GM12878 (cell line): Measurements from ENCODE around the gene CRY1. TPM values are rescaled to one million over a fixed set of nuclear protein-coding genes. Genes with fewer than 3 reads are reported as not detected.

Source experiments
- ATAC-seq: fragments of 200-7000 bp; cut with Tn5 transposase; 3 replicates; pipeline ENCODE4 v1.9.1; 2020; ENCODE audit warnings: mild to moderate bottlenecking, moderate library complexity
- BruUV-seq: library from RNA; stranded (reverse); fragments of 400-500 nt; replicated peaks from 2 replicates; lab custom pipeline; 2021; lab: Mats Ljungman, UMichigan
- CTCF ChIA-PET: fragments of 300-600 bp; sonication (Branson Sonifier 250); formaldehyde crosslinking; extraction: SDS; loops from one replicate; lab custom pipeline; 2021; ENCODE audit warnings: inconsistent platforms; lab: Yijun Ruan, JAX
- POLR2A ChIA-PET: fragments of 350-600 bp; formaldehyde crosslinking; extraction: SDS; loops from one replicate; lab custom pipeline; 2021; ENCODE audit warnings: inconsistent platforms; lab: Charles Lee
- RAD21 ChIA-PET: fragments of 300-600 bp; sonication (Branson Sonifier 250); formaldehyde crosslinking; loops from one replicate; lab custom pipeline; 2023; ENCODE audit warnings: antibody characterized with exemption; ENCODE audit not compliant: unreplicated experiment; lab: Charles Lee
- SMC1A ChIA-PET: fragments of 300-600 bp; sonication (Branson Sonifier 250); formaldehyde crosslinking; loops from one replicate; lab custom pipeline; 2023; ENCODE audit not compliant: unreplicated experiment, uncharacterized antibody; lab: Charles Lee
- DNase-seq: peaks from one replicate; pipeline ENCODE4 v3.0.0-alpha.2; 2011; ENCODE audit warnings: low read depth, low spot score
- FAIRE-seq: peaks from 3 replicates; lab custom pipeline; 2011; peaks lifted over from hg19 to GRCh38; lab: Jason Lieb, UNC
- H2AFZ ChIP-seq: 2 replicates; pipeline ENCODE4 v1.6.0; 2011; ENCODE audit warnings: low read depth, low read length, control low read depth; ENCODE audit not compliant: control insufficient read depth
- H3K27ac ChIP-seq: 2 replicates; pipeline ENCODE4 v1.5.1; 2011; ENCODE audit warnings: control low read depth; ENCODE audit not compliant: control insufficient read depth, insufficient read depth
- H3K27me3 ChIP-seq, 2 experiments: replicated peaks in 1 of 2; 2 replicates each; pipeline versions ENCODE4 v1.6.0 to v1.6.1; 2011; ENCODE audit warnings: low read length in 1 of 2; ENCODE audit not compliant: control insufficient read depth in 2 of 2, insufficient read depth in 2 of 2
- H3K36me3 ChIP-seq, 2 experiments: 2 replicates each; pipeline ENCODE4 v1.5.1; 2011; ENCODE audit warnings: low read length in 1 of 2; ENCODE audit not compliant: control insufficient read depth in 2 of 2, insufficient read depth in 2 of 2
- H3K4me1 ChIP-seq: 2 replicates; pipeline ENCODE4 v1.6.1; 2011; ENCODE audit warnings: mild to moderate bottlenecking, low read length, moderate library complexity, mixed read lengths; ENCODE audit not compliant: control insufficient read depth, insufficient read depth
- H3K4me2 ChIP-seq: 2 replicates; pipeline ENCODE4 v1.6.0; 2011; ENCODE audit warnings: control low read depth; ENCODE audit not compliant: control insufficient read depth, insufficient read depth
- H3K4me3 ChIP-seq: fragments of 200-600 bp; sonication (generic); 2 replicates; pipeline ENCODE4 v1.5.1; 2016
- H3K79me2 ChIP-seq: 2 replicates; pipeline ENCODE4 v1.6.0; 2011; ENCODE audit warnings: low read length; ENCODE audit not compliant: control insufficient read depth, insufficient read depth
- H3K9ac ChIP-seq: 2 replicates; pipeline ENCODE4 v1.8.0; 2011; ENCODE audit warnings: low read length, control low read depth, mixed read lengths; ENCODE audit not compliant: control insufficient read depth, insufficient read depth
- H3K9me3 ChIP-seq: replicated peaks from 3 replicates; pipeline ENCODE4 v1.5.1; 2011; ENCODE audit warnings: mild to moderate bottlenecking, low read length; ENCODE audit not compliant: control insufficient read depth, insufficient read depth
- H4K20me1 ChIP-seq: 2 replicates; pipeline ENCODE4 v1.6.0; 2011; ENCODE audit not compliant: control insufficient read depth, insufficient read depth
- CBX3 ChIP-seq: fragments of 200-600 bp; sonication (generic); IDR thresholded peaks from 2 replicates; pipeline ENCODE4 v1.6.1; 2016; ENCODE audit warnings: low read depth, borderline replicate concordance
- E2F8 ChIP-seq: fragments of 450-650 bp; IDR thresholded peaks from 2 replicates; pipeline ENCODE4 v1.6.1; 2018; ENCODE audit warnings: mild to moderate bottlenecking, low read depth, moderate library complexity; ENCODE audit not compliant: partially characterized antibody
- IKZF1 ChIP-seq: fragments of 450-650 bp; conservative IDR thresholded peaks from 2 replicates; pipeline ENCODE4 v1.6.1; 2017; ENCODE audit warnings: antibody characterized with exemption, mild to moderate bottlenecking
- JUND ChIP-seq: IDR thresholded peaks from 2 replicates; pipeline ENCODE4 v1.6.1; 2012; ENCODE audit warnings: low read depth, mild to moderate bottlenecking, low read length, improper control_type of control experiment, moderate library complexity
- MEF2B ChIP-seq: fragments of 450-650 bp; IDR thresholded peaks from 2 replicates; pipeline ENCODE4 v1.6.1; 2018; ENCODE audit warnings: mild to moderate bottlenecking, moderate library complexity; ENCODE audit not compliant: partially characterized antibody, poor library complexity, severe bottlenecking
- MTA3 ChIP-seq: IDR thresholded peaks from 2 replicates; pipeline ENCODE4 v1.6.1; 2012; ENCODE audit warnings: low read length, inconsistent platforms, borderline replicate concordance
- NBN ChIP-seq: fragments of 450-650 bp; IDR thresholded peaks from 2 replicates; pipeline ENCODE4 v1.6.1; 2016
- NFYA ChIP-seq: IDR thresholded peaks from 2 replicates; pipeline ENCODE4 v1.6.1; 2011; ENCODE audit warnings: low read depth, mild to moderate bottlenecking, low read length, improper control_type of control experiment, borderline replicate concordance
- POLR2AphosphoS5 ChIP-seq: IDR thresholded peaks from 2 replicates; pipeline ENCODE4 v1.6.1; 2011; ENCODE audit warnings: mild to moderate bottlenecking, low read length, inconsistent platforms
- RB1 ChIP-seq: fragments of 450-650 bp; formaldehyde crosslinking; IDR thresholded peaks from 2 replicates; pipeline ENCODE4 v1.6.1; 2017; ENCODE audit warnings: mild to moderate bottlenecking, borderline replicate concordance
- SKIL ChIP-seq: fragments of 450-650 bp; IDR thresholded peaks from 2 replicates; pipeline ENCODE4 v1.6.1; 2017; ENCODE audit warnings: mild to moderate bottlenecking, low read depth, inconsistent platforms; ENCODE audit not compliant: poor library complexity, severe bottlenecking
- SMAD5 ChIP-seq: IDR thresholded peaks from 2 replicates; pipeline ENCODE4 v1.6.1; 2016; ENCODE audit warnings: antibody characterized with exemption, low read depth
- YBX1 ChIP-seq: fragments of 450-650 bp; IDR thresholded peaks from 2 replicates; pipeline ENCODE4 v1.6.1; 2016; ENCODE audit warnings: antibody characterized with exemption
- WGBS: methylation state at CpG from one replicate; pipeline ENCODE4 v1.1.6; 2016; ENCODE audit warnings: low lambda C conversion rate; ENCODE audit not compliant: insufficient replicate concordance, insufficient coverage; ENCODE audit errors: missing lambda C conversion rate; 5-methylcytosine and 5-hydroxymethylcytosine counted together
- in situ Hi-C: fragments of 300-500 bp; cut with MboI; formaldehyde crosslinking; loops from 9 replicates; pipeline ENCODE4 v1.14.3; 2018; ENCODE audit warnings: mixed read lengths
- intact Hi-C: fragments of 100-400 bp; cut with micrococcal nuclease; formaldehyde crosslinking; loops from one replicate; pipeline ENCODE4 v1.14.2; 2022; ENCODE audit not compliant: unreplicated experiment
- polyA plus RNA-seq, 11 experiments: library from polyadenylated mRNA; depleted of rRNA in 4 of 11; unstranded in 6 of 11; stranded (reverse) in 5 of 11; fragments of >200 nt; fragmentation: Nextera tagmentation in 4 of 11; fragmentation: Illumina TruSeq in 1 of 11; extraction: Ambion mirVana in 4 of 11; extraction: Trizol in 1 of 11; gene quantifications; 1 replicate in 1 of 11; 2 replicates in 10 of 11; pipeline versions ENCODE4 v1.2.1 to v1.2.3, GENCODE V29; 2011 to 2016; ENCODE audit warnings: inconsistent platforms in 2 of 11, missing spikeins in 2 of 11, low read depth in 1 of 11
- total RNA-seq, 4 experiments: library from RNA; depleted of rRNA in 3 of 4; stranded (reverse); fragments of >200 nt in 3 of 4; fragmentation: Illumina TruSeq in 1 of 4; extraction: Trizol in 1 of 4; gene quantifications; 2 replicates each; pipeline versions ENCODE4 v1.2.1 to v1.2.3, GENCODE V29; 2013 to 2021
- TF ChIP-seq, protein P1 (sequence below): fragments of 450-650 bp; conservative IDR thresholded peaks from 2 replicates; pipeline ENCODE4 v1.6.1; 2017; ENCODE audit warnings: mild to moderate bottlenecking, moderate library complexity

CRY1 gene
- total and polyA plus RNA-seq, 10 of the 15 experiments (the other 5 are each of a cell fraction or from before 2014, with no cell fraction given) = 1.6 to 10.9 (median 5.4) TPM

- intact Hi-C loops (no loop called here), in situ Hi-C loops (no loop called here)
- 63% methylated on average over 4 of the region's 4 CpGs for WGBS
- Histone ChIP-seq H3K79me2 (no peaks in the 10 kb centered on the region), H2AFZ (no peak overlapping the region), H3K9ac (no peak overlapping the region), H3K4me1 (peaks cover 7% of the 10 kb centered on the region), H3K4me2 (no peak overlapping the region), H3K36me3 (no peaks in the 10 kb centered on the region), H4K20me1 (no peaks in the 10 kb centered on the region), H3K9me3 (no peaks in the 10 kb centered on the region; the same call in 2 of the 3 replicates), H3K27me3 (no peaks in the 10 kb centered on the region), H3K27ac (no peak overlapping the region), H3K4me3 (no peak overlapping the region)
- ChIA-PET POLR2A (no interaction called here), RAD21 (no interaction called here), SMC1A (no interaction called here), CTCF (no interaction called here)
- FAIRE-seq (no peak), DNase-seq (no peak), ATAC-seq (no peak)
- no TSS peak for BruUV-seq
- TF ChIP-seq JUND = no peak
- TF ChIP-seq MEF2B = no peak
- no peak for TF ChIP-seq POLR2AphosphoS5
- no peak for TF ChIP-seq E2F8
- TF ChIP-seq, protein P1, sequence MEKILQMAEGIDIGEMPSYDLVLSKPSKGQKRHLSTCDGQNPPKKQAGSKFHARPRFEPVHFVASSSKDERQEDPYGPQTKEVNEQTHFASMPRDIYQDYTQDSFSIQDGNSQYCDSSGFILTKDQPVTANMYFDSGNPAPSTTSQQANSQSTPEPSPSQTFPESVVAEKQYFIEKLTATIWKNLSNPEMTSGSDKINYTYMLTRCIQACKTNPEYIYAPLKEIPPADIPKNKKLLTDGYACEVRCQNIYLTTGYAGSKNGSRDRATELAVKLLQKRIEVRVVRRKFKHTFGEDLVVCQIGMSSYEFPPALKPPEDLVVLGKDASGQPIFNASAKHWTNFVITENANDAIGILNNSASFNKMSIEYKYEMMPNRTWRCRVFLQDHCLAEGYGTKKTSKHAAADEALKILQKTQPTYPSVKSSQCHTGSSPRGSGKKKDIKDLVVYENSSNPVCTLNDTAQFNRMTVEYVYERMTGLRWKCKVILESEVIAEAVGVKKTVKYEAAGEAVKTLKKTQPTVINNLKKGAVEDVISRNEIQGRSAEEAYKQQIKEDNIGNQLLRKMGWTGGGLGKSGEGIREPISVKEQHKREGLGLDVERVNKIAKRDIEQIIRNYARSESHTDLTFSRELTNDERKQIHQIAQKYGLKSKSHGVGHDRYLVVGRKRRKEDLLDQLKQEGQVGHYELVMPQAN = no peak
- TF ChIP-seq SMAD5 = no peak
- no peak for TF ChIP-seq CBX3
- TF ChIP-seq NBN = no peak
- TF ChIP-seq YBX1 = no peak
- TF ChIP-seq SKIL = no peak
- no peak for TF ChIP-seq NFYA
- TF ChIP-seq IKZF1 = no peak
- no peak for TF ChIP-seq MTA3
- TF ChIP-seq RB1 = no peak
These were observed 85.9 kb downstream of the CRY1 start for GRCh38 chr12:107007411-107007810.
